Measurements from ENCODE around the gene SNX15. TPM values are rescaled to one million over a fixed set of nuclear protein-coding genes. Genes with fewer than 3 reads are reported as not detected.

SNX15 gene
- polyA plus RNA-seq, 5 donors, result 19.8 to 29.3 (median 24.4) TPM

- no peak for DNase-seq
Observed at GRCh38 chr11:65078151-65078550, 50.9 kb downstream of the SNX15 start.

GRCh38 chr11:65078786-65079342 is 51.6 kb downstream of the SNX15 start:
- DNase-seq, result no peak

GRCh38 chr11:65083134-65083833 is 56.0 kb downstream of the SNX15 start:
- no peak for DNase-seq

- DNase-seq, result peak; percentile 94 to 95
Observed at GRCh38 chr11:65083834-65084597, 56.8 kb downstream of the SNX15 start, which contains the start of the genes CDCA5 and ZFPL1. Gene CDCA5, minus strand, starts transcription at chr11:65084040. Its CDS starts 62 bp downstream, at chr11:65083978. Gene ZFPL1, plus strand, starts transcription at chr11:65084222. Its CDS starts 477 bp downstream, at chr11:65084699.

GRCh38 chr11:65084598-65085375 is 57.5 kb downstream of the SNX15 start:
- DNase-seq, result no peak

GRCh38 chr11:65085446-65085845 is 58.2 kb downstream of the SNX15 start:
- no peak for DNase-seq

GRCh38 chr11:65086809-65087208 is 59.6 kb downstream of the SNX15 start:
- DNase-seq, result no peak

- DNase-seq, result no peak
Observed at GRCh38 chr11:65087216-65087615, 60.0 kb downstream of the SNX15 start.

GRCh38 chr11:65087827-65088226 is 60.6 kb downstream of the SNX15 start:
- DNase-seq, result no peak

GRCh38 chr11:65089621-65090020 is 62.4 kb downstream of the SNX15 start:
- DNase-seq, result no peak

Other genes with a start within 250 kb of the SNX15 start
- gene SF1, start 248.9 kb upstream of the SNX15 start, polyA plus RNA-seq (ENCODE audit: insufficient read depth in 1 of 5, insufficient read length in 5 of 5, low replicate concordance in 1 of 5), result 100 to 1,000 TPM; 394 to 497 (median 409) TPM
- 10 to 100 TPM; 31.6 to 46.6 (median 42.1) TPM for gene MAP4K2, start 224.2 kb upstream of the SNX15 start, polyA plus RNA-seq (ENCODE audit: insufficient read depth in 1 of 5, insufficient read length in 5 of 5, low replicate concordance in 1 of 5)
- 10 to 100 TPM; 30.3 to 48.5 (median 37.1) TPM for gene MEN1, start 216.9 kb upstream of the SNX15 start, polyA plus RNA-seq (ENCODE audit: insufficient read depth in 1 of 5, insufficient read length in 5 of 5, low replicate concordance in 1 of 5)
- gene CDC42BPG, start 182.8 kb upstream of the SNX15 start, polyA plus RNA-seq (ENCODE audit: insufficient read depth in 1 of 5, insufficient read length in 5 of 5, low replicate concordance in 1 of 5), result 1 to 10 TPM; 5.6 to 10.0 (median 8.5) TPM
- gene EHD1, start 148.8 kb upstream of the SNX15 start, polyA plus RNA-seq (ENCODE audit: insufficient read depth in 1 of 5, insufficient read length in 5 of 5, low replicate concordance in 1 of 5), result 10 to 100 TPM; 38.4 to 65.5 (median 49.2) TPM
- 10 to 100 TPM; 10.3 to 25.1 (median 15.9) TPM for gene ATG2A, start 110.2 kb upstream of the SNX15 start, polyA plus RNA-seq (ENCODE audit: insufficient read depth in 1 of 5, insufficient read length in 5 of 5, low replicate concordance in 1 of 5)
- 10 to 100 TPM; 10.4 to 18.2 (median 13.5) TPM for gene PPP2R5B, start 102.8 kb upstream of the SNX15 start, polyA plus RNA-seq (ENCODE audit: insufficient read depth in 1 of 5, insufficient read length in 5 of 5, low replicate concordance in 1 of 5)
- under 1 TPM in 3 of 5 donors, not detected in 2; 0.15 to 0.27 (median 0.24) TPM for gene GPHA2, start 91.5 kb upstream of the SNX15 start, polyA plus RNA-seq (ENCODE audit: insufficient read depth in 1 of 5, insufficient read length in 5 of 5, low replicate concordance in 1 of 5)
- not detected for gene MAJIN, start 55.3 kb upstream of the SNX15 start, polyA plus RNA-seq (ENCODE audit: insufficient read depth in 1 of 5, insufficient read length in 5 of 5, low replicate concordance in 1 of 5)
- gene BATF2, start 30.5 kb upstream of the SNX15 start, polyA plus RNA-seq (ENCODE audit: insufficient read depth in 1 of 5, insufficient read length in 5 of 5, low replicate concordance in 1 of 5), result 1 to 10 TPM; 3.3 to 4.3 (median 3.9) TPM
- 10 to 100 TPM; 39.1 to 77.6 (median 48.9) TPM for gene ARL2, start 13.3 kb upstream of the SNX15 start, polyA plus RNA-seq (ENCODE audit: insufficient read depth in 1 of 5, insufficient read length in 5 of 5, low replicate concordance in 1 of 5)
- gene SAC3D1, start 13.8 kb downstream of the SNX15 start, polyA plus RNA-seq (ENCODE audit: insufficient read depth in 1 of 5, insufficient read length in 5 of 5, low replicate concordance in 1 of 5), result 10 to 100 TPM in 3 of 5 donors, 1 to 10 TPM in 2; 8.9 to 16.8 (median 10.4) TPM
- 10 to 100 TPM; 12.0 to 21.2 (median 16.5) TPM for gene NAALADL1, start 31.1 kb downstream of the SNX15 start, polyA plus RNA-seq (ENCODE audit: insufficient read depth in 1 of 5, insufficient read length in 5 of 5, low replicate concordance in 1 of 5)
- 10 to 100 TPM; 12.9 to 25.1 (median 17.9) TPM for gene CDCA5, start 56.6 kb downstream of the SNX15 start, polyA plus RNA-seq (ENCODE audit: insufficient read depth in 1 of 5, insufficient read length in 5 of 5, low replicate concordance in 1 of 5)
- 10 to 100 TPM; 23.5 to 35.3 (median 29.7) TPM for gene ZFPL1, start 56.8 kb downstream of the SNX15 start, polyA plus RNA-seq (ENCODE audit: insufficient read depth in 1 of 5, insufficient read length in 5 of 5, low replicate concordance in 1 of 5)
- gene VPS51, start 68.8 kb downstream of the SNX15 start, polyA plus RNA-seq (ENCODE audit: insufficient read depth in 1 of 5, insufficient read length in 5 of 5, low replicate concordance in 1 of 5), result 100 to 1,000 TPM in 2 of 5 donors, 10 to 100 TPM in 3; 84.5 to 148 (median 99.6) TPM
- 10 to 100 TPM; 18.0 to 27.0 (median 20.6) TPM for gene TM7SF2, start 84.4 kb downstream of the SNX15 start, polyA plus RNA-seq (ENCODE audit: insufficient read depth in 1 of 5, insufficient read length in 5 of 5, low replicate concordance in 1 of 5)
- 1 to 10 TPM; 3.7 to 9.9 (median 4.5) TPM for gene ZNHIT2, start 90.3 kb downstream of the SNX15 start, polyA plus RNA-seq (ENCODE audit: insufficient read depth in 1 of 5, insufficient read length in 5 of 5, low replicate concordance in 1 of 5)
- gene FAU, start 94.7 kb downstream of the SNX15 start, polyA plus RNA-seq (ENCODE audit: insufficient read depth in 1 of 5, insufficient read length in 5 of 5, low replicate concordance in 1 of 5), result 1,000 to 10,000 TPM in 1 of 5 donors, 100 to 1,000 TPM in 4; 725 to 1,079 (median 855) TPM
- gene MRPL49, start 94.9 kb downstream of the SNX15 start, polyA plus RNA-seq (ENCODE audit: insufficient read depth in 1 of 5, insufficient read length in 5 of 5, low replicate concordance in 1 of 5), result 10 to 100 TPM; 40.7 to 48.7 (median 43.5) TPM
- gene SYVN1, start 107.1 kb downstream of the SNX15 start, polyA plus RNA-seq (ENCODE audit: insufficient read depth in 1 of 5, insufficient read length in 5 of 5, low replicate concordance in 1 of 5), result 10 to 100 TPM; 39.1 to 50.0 (median 49.1) TPM
- gene SPDYC, start 142.8 kb downstream of the SNX15 start, polyA plus RNA-seq (ENCODE audit: insufficient read depth in 1 of 5, insufficient read length in 5 of 5, low replicate concordance in 1 of 5), result under 1 TPM in 1 of 5 donors, not detected in 4; 0.10 TPM
- 100 to 1,000 TPM in 1 of 5 donors, 10 to 100 TPM in 4; 60.7 to 100 (median 86.2) TPM for gene CAPN1, start 154.5 kb downstream of the SNX15 start, polyA plus RNA-seq (ENCODE audit: insufficient read depth in 1 of 5, insufficient read length in 5 of 5, low replicate concordance in 1 of 5)
- 10 to 100 TPM; 18.5 to 29.2 (median 27.0) TPM for gene POLA2, start 234.5 kb downstream of the SNX15 start, polyA plus RNA-seq (ENCODE audit: insufficient read depth in 1 of 5, insufficient read length in 5 of 5, low replicate concordance in 1 of 5)